8988T (cell line): Measurements from ENCODE around the gene ATP8A2.
"Not testable (repeated sequence)": the region's sequence is repeated elsewhere in the genome, so short reads cannot be mapped to it uniquely, and the experiment has no call there.

Source experiments
- DNase-seq: peaks from one replicate; pipeline ENCODE4 v3.0.0; 2011

ATP8A2 gene

GRCh38 chr13:26058704-26059103, 686.9 kb downstream of the ATP8A2 start:
- DNase-seq: no peak

GRCh38 chr13:26060357-26060756, 688.6 kb downstream of the ATP8A2 start:
- DNase-seq: no peak

- DNase-seq: no peak
These were observed 689.5 kb downstream of the ATP8A2 start for GRCh38 chr13:26061256-26061655.

GRCh38 chr13:26061947-26062346, 690.2 kb downstream of the ATP8A2 start:
- DNase-seq: no peak

- DNase-seq: no peak
These were observed 691.2 kb downstream of the ATP8A2 start for GRCh38 chr13:26062853-26063444.

- not testable (repeated sequence) for DNase-seq
These were observed 694.7 kb downstream of the ATP8A2 start for GRCh38 chr13:26066492-26066891.

GRCh38 chr13:26067601-26068000, 695.8 kb downstream of the ATP8A2 start:
- DNase-seq: no peak

- not testable (repeated sequence) for DNase-seq
These were observed 696.6 kb downstream of the ATP8A2 start for GRCh38 chr13:26068372-26068771.

GRCh38 chr13:26069642-26070041, 697.9 kb downstream of the ATP8A2 start:
- DNase-seq: not testable (repeated sequence)

GRCh38 chr13:26071691-26072090, 699.9 kb downstream of the ATP8A2 start:
- no peak for DNase-seq

GRCh38 chr13:26072335-26072734, 700.6 kb downstream of the ATP8A2 start:
- DNase-seq: not testable (repeated sequence)

GRCh38 chr13:26074706-26075105, 702.9 kb downstream of the ATP8A2 start:
- DNase-seq: peak; percentile 17
